Thyroid gland (tissue), 4 donors: ENCODE data around the gene KCNK1.

ENCODE experiments used
- CTCF ChIP-seq, 6 experiments: fragments of 200-600 bp in 3 of 6; fragments of 450-650 bp in 3 of 6; sonication (generic) in 3 of 6; IDR thresholded peaks; one replicate each; pipeline ENCODE4 v1.5.1; 2016 to 2019; ENCODE audit warnings: antibody characterized with exemption in 6 of 6, mild to moderate bottlenecking in 2 of 6, inconsistent platforms in 1 of 6, moderate library complexity in 1 of 6
- POLR2A ChIP-seq, 2 donors: fragments of 450-650 bp; IDR thresholded peaks; one replicate each; pipeline ENCODE4 v1.6.1; 2017; ENCODE audit warnings: antibody characterized with exemption in 2 of 2, mild to moderate bottlenecking in 2 of 2, moderate library complexity in 1 of 2

GRCh38 chr1:233610628-233611027, 3.3 kb upstream of the KCNK1 start:
- TF ChIP-seq POLR2A (IDR thresholded peaks at IDR 0.05) (no peak), CTCF (IDR thresholded peaks at IDR 0.05) (no peak)
